IPS-NIHi11 (cell line): Measurements from ENCODE around the gene C11orf71.
A peak's percentile ranks its signal among the peaks of the same experiment; 100 is the strongest.

ENCODE experiments used
- DNase-seq: peaks from one replicate; pipeline ENCODE4 v3.0.0; 2012; ENCODE audit warnings: mixed read lengths, low spot score

The C11orf71 gene

GRCh38 chr11:114400216-114400914, at the start of gene C11orf71, which contains the start of gene RBM7:
TSS of gene C11orf71 (minus strand) at chr11:114400511. CDS start at chr11:114400331, 180 bp downstream.
TSS of gene RBM7 (plus strand) at chr11:114400666. CDS start at chr11:114400672, 6 bp downstream.
- DNase-seq = peak; percentile 87

- no peak for DNase-seq
Observed at GRCh38 chr11:114449845-114450244, 49.5 kb upstream of the C11orf71 start.

- no peak for DNase-seq
Observed at GRCh38 chr11:114448749-114449482, 48.6 kb upstream of the C11orf71 start.

GRCh38 chr11:114447892-114448291, 47.6 kb upstream of the C11orf71 start:
- DNase-seq = no peak

- no peak for DNase-seq
Observed at GRCh38 chr11:114447444-114447843, 47.1 kb upstream of the C11orf71 start.

GRCh38 chr11:114442536-114442935, 42.2 kb upstream of the C11orf71 start:
- no peak for DNase-seq

GRCh38 chr11:114441921-114442320, 41.6 kb upstream of the C11orf71 start:
- DNase-seq = no peak

GRCh38 chr11:114440971-114441763, 40.9 kb upstream of the C11orf71 start:
- DNase-seq = no peak

GRCh38 chr11:114440121-114440860, 40.0 kb upstream of the C11orf71 start:
- no peak for DNase-seq

- DNase-seq = peak; percentile 93
Observed at GRCh38 chr11:114439229-114440120, 39.2 kb upstream of the C11orf71 start, which contains the start of gene REXO2. TSS of gene REXO2 (plus strand) at chr11:114439467. CDS start at chr11:114439529, 62 bp downstream.

- peak; percentile 38 for DNase-seq
Observed at GRCh38 chr11:114438303-114438702, 38.0 kb upstream of the C11orf71 start.

- no peak for DNase-seq
Observed at GRCh38 chr11:114433376-114433775, 33.1 kb upstream of the C11orf71 start.

- no peak for DNase-seq
Observed at GRCh38 chr11:114432893-114433292, 32.6 kb upstream of the C11orf71 start.

GRCh38 chr11:114430290-114430689, 30.0 kb upstream of the C11orf71 start:
- no peak for DNase-seq

GRCh38 chr11:114426280-114426679, 26.0 kb upstream of the C11orf71 start:
- no peak for DNase-seq

- DNase-seq = no peak
Observed at GRCh38 chr11:114416441-114416961, 16.2 kb upstream of the C11orf71 start.

- no peak for DNase-seq
Observed at GRCh38 chr11:114413958-114414357, 13.6 kb upstream of the C11orf71 start.

- no peak for DNase-seq
Observed at GRCh38 chr11:114412946-114413345, 12.6 kb upstream of the C11orf71 start.

- no peak for DNase-seq
Observed at GRCh38 chr11:114401311-114401710, 1.0 kb upstream of the C11orf71 start.

- DNase-seq = no peak
Observed at GRCh38 chr11:114400915-114401223, 558 bp upstream of the C11orf71 start.
